NOMO-1 treated with dmso at 0.1 percent for 144 hours (cell line): ENCODE data around the gene NOD2.
A peak's percentile ranks its signal among the peaks of the same experiment; 100 is the strongest.

Experiments
- DNase-seq: peaks from one replicate; lab custom pipeline; 2025; ENCODE audit not compliant: unreplicated experiment; lab: John Stamatoyannopoulos, UW

Gene NOD2

GRCh38 chr16:50692999-50693781 is at the start of gene NOD2:
TSS of gene NOD2 (plus strand) at chr16:50693606. CDS start at chr16:50699496, 5,890 bp downstream.
- no peak for DNase-seq

DNA sequence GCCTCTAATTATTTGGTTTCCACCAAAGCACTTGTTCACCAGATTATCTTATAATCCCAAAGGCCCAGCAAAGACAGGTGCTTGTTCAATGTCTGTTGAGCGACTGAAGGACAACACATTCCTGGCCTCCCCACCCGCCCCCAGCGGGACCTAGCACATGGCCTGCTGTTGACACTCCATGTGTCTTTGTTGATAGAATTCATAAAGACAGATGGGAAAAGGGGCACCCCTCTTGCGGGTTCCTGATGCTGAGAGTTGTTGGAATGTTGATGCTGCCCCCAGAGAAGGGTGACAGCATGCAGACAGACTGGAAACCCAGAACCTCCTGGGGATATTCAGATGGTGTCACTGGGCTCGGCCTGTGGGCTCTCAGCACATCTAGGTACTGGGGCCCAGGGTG is 49.2 kb upstream of the NOD2 start:
- no peak for DNase-seq

DNA sequence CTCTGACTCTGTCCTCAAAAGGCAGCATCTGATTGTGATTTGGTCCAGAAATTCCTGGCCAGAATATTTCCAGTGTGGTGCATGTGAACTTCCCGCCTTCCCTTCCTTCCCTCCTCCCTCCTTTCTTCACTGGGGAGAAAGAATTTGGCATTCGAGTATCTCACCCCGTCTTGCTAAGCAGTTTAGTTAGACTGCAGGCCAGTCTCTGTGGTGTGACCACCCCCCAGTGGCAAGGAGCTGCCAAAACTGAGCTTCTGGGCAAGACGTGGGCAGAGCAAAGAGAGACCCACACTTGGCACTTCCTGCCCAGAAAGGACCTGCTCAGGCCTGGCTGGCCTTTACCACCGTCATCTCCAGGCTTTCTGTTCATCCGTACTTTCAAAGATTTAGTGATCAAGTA is 48.7 kb upstream of the NOD2 start:
- no peak for DNase-seq

DNA sequence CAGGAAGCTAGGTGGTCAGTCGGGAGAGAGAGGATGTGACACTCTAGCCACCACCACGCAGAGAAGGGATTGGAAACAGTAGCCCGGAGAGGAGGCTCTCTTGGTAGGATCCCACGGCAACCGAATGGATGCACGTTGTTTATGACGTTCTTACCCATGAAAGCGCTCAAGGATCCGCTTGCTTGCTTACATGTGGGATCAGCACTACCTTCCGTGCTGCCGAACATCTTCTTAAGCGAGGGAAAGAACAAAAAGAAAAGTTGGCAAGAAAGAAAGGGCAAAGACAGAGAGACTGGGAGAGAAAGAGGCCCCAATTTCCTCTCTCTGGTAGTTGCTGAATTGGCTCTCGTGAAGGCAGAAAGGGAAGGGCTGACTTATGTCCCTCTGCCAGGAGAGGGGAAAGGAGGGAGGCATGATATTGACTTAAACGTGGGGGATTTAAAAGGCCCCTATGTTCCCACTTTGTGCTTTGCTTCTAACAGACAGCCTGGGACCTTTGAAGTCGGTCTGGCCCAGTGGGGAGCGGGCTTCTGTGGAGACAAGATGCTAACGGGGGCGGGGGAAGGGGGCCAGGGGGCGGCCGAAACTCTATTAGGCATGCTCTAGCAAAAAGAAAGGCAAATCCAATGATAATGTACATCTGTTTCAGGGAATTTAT is 47.7 kb upstream of the NOD2 start:
- no peak for DNase-seq

DNA sequence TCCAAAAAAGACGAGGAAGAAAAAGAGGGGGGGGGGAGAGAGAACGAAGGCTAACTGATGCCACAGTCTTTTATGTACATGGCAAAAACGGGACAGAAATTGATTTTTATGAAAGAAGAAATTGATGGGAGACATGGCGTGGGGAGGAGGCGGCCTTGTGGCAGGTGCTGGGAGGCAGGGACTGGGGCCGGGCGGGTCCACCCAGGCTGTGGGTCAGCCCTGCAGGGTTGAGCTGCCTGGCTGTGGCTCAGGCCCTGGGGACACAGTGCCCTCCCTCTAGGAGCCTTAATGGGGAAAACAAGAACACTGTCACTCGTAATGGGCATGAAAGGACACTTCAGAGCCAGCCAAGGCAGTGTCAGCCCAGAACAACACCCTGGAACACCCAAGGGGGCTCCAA is 47.1 kb upstream of the NOD2 start:
- no peak for DNase-seq

- DNase-seq, result no peak
Observed at GRCh38 chr16:50651835-50652438, 41.5 kb upstream of the NOD2 start.

DNA sequence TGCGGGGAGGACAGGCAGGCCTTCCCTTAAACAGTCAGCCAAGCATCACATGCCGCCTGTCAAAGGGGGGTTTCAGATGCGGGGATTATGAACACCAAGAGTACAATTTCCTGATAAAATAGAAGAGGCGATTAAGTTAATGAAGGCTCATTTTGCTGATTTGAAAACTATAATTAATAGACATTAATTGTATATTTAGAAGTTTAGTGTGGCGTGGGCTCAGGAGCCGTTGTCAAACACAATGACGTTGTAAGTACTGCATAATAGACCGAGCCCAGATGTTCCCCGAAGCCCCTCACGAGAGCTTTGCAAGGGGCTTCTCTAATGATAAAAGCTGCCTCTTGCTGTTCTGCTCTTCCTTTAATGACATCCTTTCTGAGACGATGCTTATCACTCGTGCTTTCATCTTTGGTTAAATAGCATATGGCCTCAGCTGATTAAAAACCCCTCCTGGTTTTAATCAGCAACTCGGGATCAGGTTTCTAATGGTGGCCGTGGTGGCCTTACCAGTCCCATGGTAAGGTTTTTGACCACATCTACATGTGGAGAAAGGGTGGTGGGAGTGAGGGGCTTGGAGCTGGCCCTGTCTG is 40.5 kb upstream of the NOD2 start:
- no peak for DNase-seq

DNA sequence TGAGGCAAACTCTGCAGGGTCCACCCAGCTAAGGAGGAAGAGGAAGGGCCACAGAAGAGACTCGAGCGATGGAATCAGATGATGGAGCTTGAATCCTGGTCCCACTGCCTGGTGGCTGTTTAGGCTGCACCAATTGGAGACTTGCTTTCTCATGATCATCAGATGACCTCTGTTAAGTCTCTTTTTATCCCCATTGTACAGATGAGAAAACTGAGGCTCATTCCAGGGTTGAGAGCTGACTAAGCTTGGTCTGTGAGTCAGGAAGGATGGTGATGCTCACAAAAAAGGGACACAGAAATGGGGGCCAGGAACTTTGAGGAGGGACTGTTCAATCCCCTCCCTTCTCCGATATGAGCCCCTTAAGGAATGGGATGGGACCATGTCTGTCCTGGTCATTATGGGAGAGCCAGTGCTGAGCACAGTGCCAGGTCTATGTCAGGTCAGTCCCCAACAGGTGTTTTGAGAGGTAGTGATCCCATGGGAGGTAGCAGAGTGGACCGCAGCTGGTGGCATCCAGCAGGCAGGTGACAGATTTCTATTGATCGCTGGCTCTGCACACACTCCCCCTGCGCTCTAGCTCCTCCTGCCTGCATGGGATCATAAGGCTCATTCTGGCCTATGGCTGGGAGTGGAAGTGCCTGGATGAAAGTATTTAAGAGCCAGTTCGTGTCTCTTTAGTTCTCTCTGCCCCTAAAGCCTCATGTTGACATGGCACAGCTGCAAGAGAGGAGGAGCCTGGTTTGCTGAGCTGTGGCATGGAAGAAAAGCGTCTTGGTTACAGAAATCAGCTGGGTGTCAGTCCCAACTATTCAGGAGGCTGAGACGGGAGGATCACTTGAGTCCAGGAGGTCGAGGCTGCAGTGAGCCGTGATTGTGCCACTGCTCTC is 39.5 kb upstream of the NOD2 start:
- no peak for DNase-seq

- no peak for DNase-seq
Observed at GRCh38 chr16:50655558-50656055, 37.8 kb upstream of the NOD2 start.

- DNase-seq, result no peak
Observed at GRCh38 chr16:50657241-50657640, 36.2 kb upstream of the NOD2 start.

- DNase-seq, result no peak
Observed at GRCh38 chr16:50659806-50660205, 33.6 kb upstream of the NOD2 start.

DNA sequence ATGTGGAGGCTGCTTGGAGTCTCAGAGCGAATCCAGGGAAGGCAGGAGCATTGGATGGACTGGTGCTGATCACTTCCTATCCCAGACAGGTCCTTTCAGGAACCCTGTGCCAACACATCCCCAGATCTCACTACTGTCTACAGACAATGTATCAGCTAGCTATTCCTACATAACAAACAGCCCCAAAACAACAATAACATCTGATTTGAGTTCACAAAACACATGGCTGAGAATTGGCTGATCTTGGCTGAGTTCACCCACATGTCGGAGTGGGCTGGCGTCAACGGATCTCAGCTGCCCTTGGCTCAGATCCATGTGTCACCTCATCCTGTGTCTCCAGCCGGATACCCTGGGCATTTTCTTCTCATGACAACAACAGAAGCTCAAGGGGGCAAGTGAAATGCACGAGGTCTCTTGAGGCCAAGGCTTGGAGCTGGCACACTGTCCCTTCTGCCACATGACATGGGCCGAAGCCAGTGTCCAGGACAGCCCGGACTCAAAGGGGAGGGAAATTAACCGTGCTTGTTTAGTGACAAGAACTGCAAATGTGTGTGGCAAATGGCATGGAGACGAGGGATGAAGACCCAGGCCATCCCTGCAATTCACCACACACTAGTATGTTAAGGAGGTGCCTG is 31.0 kb upstream of the NOD2 start:
- no peak for DNase-seq

DNA sequence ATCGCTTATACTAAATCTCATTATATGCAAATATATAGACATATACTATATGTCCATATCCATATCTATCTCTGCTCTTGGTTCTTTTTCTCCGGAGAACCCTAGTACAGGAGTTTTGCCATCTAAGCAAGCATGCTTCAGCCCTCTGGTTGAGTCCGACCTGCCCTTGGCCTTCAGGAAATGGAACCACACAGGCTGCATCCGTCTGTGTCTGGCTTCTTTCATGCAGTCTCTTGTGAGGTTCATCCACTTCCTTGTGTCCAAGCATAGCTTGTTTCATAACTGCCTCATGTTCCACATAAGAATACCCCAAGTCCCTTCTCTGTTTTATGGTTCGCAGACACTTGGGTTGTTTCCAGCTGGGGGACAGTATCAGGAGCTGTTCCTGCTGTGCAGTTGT is 29.1 kb upstream of the NOD2 start:
- DNase-seq, result no peak

GRCh38 chr16:50665128-50665878 is 28.1 kb upstream of the NOD2 start:
- peak; percentile 35 for DNase-seq

GRCh38 chr16:50666658-50667496 is 26.5 kb upstream of the NOD2 start:
- peak; percentile 20 for DNase-seq

- DNase-seq, result no peak
Observed at GRCh38 chr16:50667497-50668367, 25.7 kb upstream of the NOD2 start.

- no peak for DNase-seq
Observed at GRCh38 chr16:50668368-50669008, 24.9 kb upstream of the NOD2 start.
